Measurements from ENCODE around the gene MRPS24.

MRPS24 gene

GRCh38 chr7:43888993-43889945 is 20.0 kb upstream of the MRPS24 start:
- DNase-seq (ENCODE audit: low read depth) = no peak
- H3K4me3 ChIP-seq (ENCODE audit: low read depth, low read length) = no peak overlapping the region
- no peak for TF ChIP-seq CTCF (conservative IDR thresholded peaks at IDR 0.05; ENCODE audit: low read depth, low read length)

GRCh38 chr7:43884617-43885016 is 15.3 kb upstream of the MRPS24 start:
- no peak for TF ChIP-seq CTCF (conservative IDR thresholded peaks at IDR 0.05; ENCODE audit: low read depth, low read length)
- DNase-seq (ENCODE audit: low read depth) = no peak
- H3K4me3 ChIP-seq (ENCODE audit: low read depth, low read length) = no peak overlapping the region

GRCh38 chr7:43884209-43884608 is 14.9 kb upstream of the MRPS24 start:
- no peak overlapping the region for H3K4me3 ChIP-seq (ENCODE audit: low read depth, low read length)
- TF ChIP-seq CTCF (conservative IDR thresholded peaks at IDR 0.05; ENCODE audit: low read depth, low read length) = no peak
- DNase-seq (ENCODE audit: low read depth) = no peak

- H3K4me3 ChIP-seq (ENCODE audit: low read depth, low read length) = no peak overlapping the region
- no peak for TF ChIP-seq CTCF (conservative IDR thresholded peaks at IDR 0.05; ENCODE audit: low read depth, low read length)
- DNase-seq (ENCODE audit: low read depth) = no peak
These were observed 11.3 kb upstream of the MRPS24 start for GRCh38 chr7:43880596-43880995.

- no peak overlapping the region for H3K4me3 ChIP-seq (ENCODE audit: low read depth, low read length)
- no peak for TF ChIP-seq CTCF (conservative IDR thresholded peaks at IDR 0.05; ENCODE audit: low read depth, low read length)
- DNase-seq (ENCODE audit: low read depth) = peak; percentile 87
These were observed 10.2 kb upstream of the MRPS24 start for GRCh38 chr7:43879477-43879876.

GRCh38 chr7:43878867-43879266 is 9.6 kb upstream of the MRPS24 start:
- TF ChIP-seq CTCF (conservative IDR thresholded peaks at IDR 0.05; ENCODE audit: low read depth, low read length) = no peak
- DNase-seq (ENCODE audit: low read depth) = peak; percentile 27
- H3K4me3 ChIP-seq (ENCODE audit: low read depth, low read length) = no peak overlapping the region
